KMS-11 (cell line): ENCODE results near the gene PCSK5.

Experiments used
- H2AFZ ChIP-seq: fragments of 200-600 bp; sonication (generic); 2 replicates; pipeline ENCODE4 v1.6.1; 2016; ENCODE audit warnings: antibody characterized with exemption, mixed run types, low read depth
- H3K27ac ChIP-seq: fragments of 200-600 bp; sonication (generic); 2 replicates; pipeline ENCODE4 v1.6.1; 2016; ENCODE audit warnings: mild to moderate bottlenecking, mixed run types
- H3K27me3 ChIP-seq: fragments of 200-600 bp; sonication (generic); 2 replicates; pipeline ENCODE4 v1.6.1; 2017; ENCODE audit warnings: mild to moderate bottlenecking, low read depth, mixed run types, moderate library complexity; ENCODE audit not compliant: insufficient read depth
- H3K36me3 ChIP-seq: fragments of 200-600 bp; sonication (generic); 2 replicates; pipeline ENCODE4 v1.6.1; 2017; ENCODE audit warnings: mild to moderate bottlenecking, mixed run types; ENCODE audit not compliant: insufficient read depth
- H3K4me1 ChIP-seq: fragments of 200-600 bp; sonication (generic); 2 replicates; pipeline ENCODE4 v1.6.1; 2016; ENCODE audit warnings: mild to moderate bottlenecking, low read depth, mixed run types; ENCODE audit not compliant: poor library complexity, severe bottlenecking
- H3K4me2 ChIP-seq: fragments of 200-600 bp; sonication (generic); 2 replicates; pipeline ENCODE4 v1.7.0; 2016; ENCODE audit warnings: mild to moderate bottlenecking, mixed run types
- H3K4me3 ChIP-seq: fragments of 200-600 bp; sonication (generic); IDR thresholded peaks from 2 replicates; pipeline ENCODE4 v1.6.1; 2017; ENCODE audit warnings: low read depth, low read length, mixed read lengths; ENCODE audit not compliant: insufficient read depth
- H3K79me2 ChIP-seq: fragments of 200-600 bp; sonication (generic); 2 replicates; pipeline ENCODE4 v1.6.1; 2016; ENCODE audit warnings: low read depth, mixed run types; ENCODE audit not compliant: insufficient read depth
- H3K9ac ChIP-seq: fragments of 200-600 bp; sonication (generic); 2 replicates; pipeline ENCODE4 v1.6.1; 2016; ENCODE audit warnings: mild to moderate bottlenecking, mixed run types
- H4K20me1 ChIP-seq: fragments of 200-600 bp; sonication (generic); 2 replicates; pipeline ENCODE4 v1.6.1; 2016; ENCODE audit warnings: mild to moderate bottlenecking, mixed run types; ENCODE audit not compliant: insufficient read depth
- CTCF ChIP-seq: fragments of 200-600 bp; sonication (generic); conservative IDR thresholded peaks from 2 replicates; pipeline ENCODE4 v1.6.1; 2017; ENCODE audit warnings: low read depth, mild to moderate bottlenecking, antibody characterized with exemption, low read length, moderate library complexity, mixed read lengths

Gene PCSK5

GRCh38 chr9:76200315-76200714 is 309.8 kb downstream of the PCSK5 start:
- Histone ChIP-seq H3K27me3 (no peaks in the 10 kb centered on the region), H3K9ac (no peak overlapping the region), H2AFZ (no peak overlapping the region), H4K20me1 (no peaks in the 10 kb centered on the region), H3K27ac (no peak overlapping the region), H3K36me3 (no peaks in the 10 kb centered on the region), H3K79me2 (no peaks in the 10 kb centered on the region), H3K4me2 (no peak overlapping the region), H3K4me3 (no peak overlapping the region), H3K4me1 (no peaks in the 10 kb centered on the region)
- no peak for TF ChIP-seq CTCF

DNA sequence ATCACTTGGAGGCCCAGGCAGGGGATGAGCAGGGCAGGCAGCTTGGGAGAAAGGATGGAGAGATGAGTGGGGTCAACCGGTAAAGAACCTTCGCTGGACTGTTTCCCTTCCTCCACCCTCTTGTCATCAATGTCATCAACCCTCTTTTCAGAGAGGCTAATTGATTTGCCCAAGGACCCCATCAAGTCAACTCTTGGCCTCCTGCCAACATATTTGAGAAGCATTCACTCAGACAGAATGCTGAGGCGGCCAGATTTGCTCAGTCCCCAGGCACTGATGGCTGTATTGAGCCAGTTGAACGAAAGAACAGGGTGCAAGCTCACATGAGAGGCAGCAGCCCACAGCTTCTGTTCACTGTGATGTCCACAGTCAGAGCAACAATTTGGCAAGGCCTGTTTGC is 310.3 kb downstream of the PCSK5 start:
- TF ChIP-seq CTCF: no peak
- Histone ChIP-seq H3K79me2 (no peaks in the 10 kb centered on the region), H2AFZ (no peak overlapping the region), H3K27ac (no peak overlapping the region), H3K4me2 (no peak overlapping the region), H4K20me1 (no peaks in the 10 kb centered on the region), H3K4me1 (no peaks in the 10 kb centered on the region), H3K9ac (no peak overlapping the region), H3K27me3 (no peaks in the 10 kb centered on the region), H3K4me3 (no peak overlapping the region), H3K36me3 (no peaks in the 10 kb centered on the region)

DNA sequence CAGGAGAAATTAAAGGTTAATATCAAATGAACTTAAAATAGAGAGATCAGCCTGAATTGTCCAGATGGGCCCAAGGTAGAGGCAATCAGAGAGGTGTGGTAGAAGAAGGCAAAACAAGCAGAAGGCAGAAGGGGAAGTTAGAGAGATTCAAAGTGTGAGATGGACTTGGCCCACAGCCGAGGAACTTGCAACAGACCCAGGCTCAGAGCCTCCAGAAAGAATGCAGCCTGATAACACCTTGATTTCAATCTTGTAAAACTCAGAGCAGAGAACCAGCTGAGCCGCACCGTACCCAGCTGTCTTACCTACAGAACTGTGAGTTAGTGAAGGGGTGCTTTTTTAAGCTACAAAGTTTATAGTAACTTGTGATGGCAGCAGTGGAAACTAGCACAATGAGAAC is 312.9 kb downstream of the PCSK5 start:
- Histone ChIP-seq H3K4me3 (no peak overlapping the region), H2AFZ (no peak overlapping the region), H3K4me2 (no peak overlapping the region), H3K79me2 (no peaks in the 10 kb centered on the region), H4K20me1 (no peaks in the 10 kb centered on the region), H3K27ac (no peak overlapping the region), H3K4me1 (no peaks in the 10 kb centered on the region), H3K36me3 (no peaks in the 10 kb centered on the region), H3K9ac (no peak overlapping the region), H3K27me3 (no peaks in the 10 kb centered on the region)
- TF ChIP-seq CTCF: no peak

GRCh38 chr9:76206821-76207220 is 316.3 kb downstream of the PCSK5 start:
- Histone ChIP-seq H3K27ac (no peak overlapping the region), H3K36me3 (no peaks in the 10 kb centered on the region)

More at GRCh38 chr9:76206821-76207220, 316.3 kb downstream of the PCSK5 start:
- H3K27me3 ChIP-seq: no peaks in the 10 kb centered on the region
- H3K79me2 ChIP-seq: no peaks in the 10 kb centered on the region
- no peaks in the 10 kb centered on the region for H3K4me1 ChIP-seq
- H4K20me1 ChIP-seq: no peaks in the 10 kb centered on the region
- no peak for TF ChIP-seq CTCF
- H3K4me3 ChIP-seq: no peak overlapping the region
- H3K9ac ChIP-seq: no peak overlapping the region
- no peak overlapping the region for H2AFZ ChIP-seq
- H3K4me2 ChIP-seq: no peak overlapping the region
